ENCODE results near the gene CKB.
A peak's percentile ranks its signal among the peaks of the same experiment; 100 is the strongest.

Gene CKB

GRCh38 chr14:103510724-103511693 lies 11.6 kb downstream of the CKB start:
- no peak for DNase-seq

GRCh38 chr14:103509864-103510723 lies 12.5 kb downstream of the CKB start:
- no peak for DNase-seq

- no peak for DNase-seq
Observed at GRCh38 chr14:103508521-103509329, 13.9 kb downstream of the CKB start.

DNA sequence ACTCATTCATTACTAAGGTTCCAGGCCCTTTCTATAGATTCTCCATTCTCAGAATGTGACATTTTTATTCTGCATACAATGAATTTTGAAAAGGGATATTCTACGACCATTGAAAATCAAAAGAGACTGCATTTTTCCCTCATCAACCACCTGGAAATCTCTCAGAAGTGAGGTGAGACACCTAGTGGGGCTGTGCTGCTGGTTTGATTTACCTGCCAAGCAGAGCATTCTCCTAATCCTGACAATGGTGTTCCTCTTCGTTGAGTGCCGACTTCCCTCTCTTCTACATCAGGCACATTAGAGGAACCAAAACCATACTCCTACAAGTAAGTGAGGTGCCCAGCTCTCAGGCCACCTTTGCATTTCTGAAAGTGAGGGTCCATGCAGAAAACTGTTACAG lies 14.9 kb downstream of the CKB start:
- no peak for DNase-seq

DNA sequence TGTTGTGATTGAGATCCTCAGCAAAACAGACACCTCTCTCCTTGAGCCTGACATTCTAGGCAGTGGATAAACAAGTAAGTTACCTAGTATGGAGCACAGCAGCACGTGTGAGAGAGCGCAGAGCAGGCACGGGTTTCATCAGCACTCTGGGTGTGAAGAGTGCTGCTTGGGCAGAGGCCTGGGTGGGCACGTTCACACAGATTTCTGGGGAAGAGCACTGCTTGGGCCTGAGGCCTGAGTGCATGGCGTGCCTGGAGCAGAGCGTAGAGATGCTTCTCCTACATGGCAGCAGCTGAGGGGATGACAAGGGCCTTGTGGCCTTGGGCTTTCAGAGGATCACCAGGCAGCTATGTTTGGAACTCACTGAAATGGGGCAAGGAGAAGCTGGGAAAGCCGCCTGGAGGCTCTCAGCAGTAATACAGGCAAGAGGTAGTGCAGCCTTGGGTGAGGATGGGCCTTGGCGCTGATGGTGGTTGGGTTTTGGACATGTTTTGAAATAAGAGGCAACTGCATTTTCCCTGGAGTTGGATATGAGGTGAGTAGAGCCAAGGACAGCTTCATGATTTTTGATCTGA lies 17.6 kb downstream of the CKB start:
- no peak for DNase-seq

- DNase-seq, result no peak
Observed at GRCh38 chr14:103503296-103503695, 19.3 kb downstream of the CKB start.

GRCh38 chr14:103502877-103503276 lies 19.8 kb downstream of the CKB start:
- no peak for DNase-seq

- no peak for DNase-seq
Observed at GRCh38 chr14:103501921-103502669, 20.5 kb downstream of the CKB start.

DNA sequence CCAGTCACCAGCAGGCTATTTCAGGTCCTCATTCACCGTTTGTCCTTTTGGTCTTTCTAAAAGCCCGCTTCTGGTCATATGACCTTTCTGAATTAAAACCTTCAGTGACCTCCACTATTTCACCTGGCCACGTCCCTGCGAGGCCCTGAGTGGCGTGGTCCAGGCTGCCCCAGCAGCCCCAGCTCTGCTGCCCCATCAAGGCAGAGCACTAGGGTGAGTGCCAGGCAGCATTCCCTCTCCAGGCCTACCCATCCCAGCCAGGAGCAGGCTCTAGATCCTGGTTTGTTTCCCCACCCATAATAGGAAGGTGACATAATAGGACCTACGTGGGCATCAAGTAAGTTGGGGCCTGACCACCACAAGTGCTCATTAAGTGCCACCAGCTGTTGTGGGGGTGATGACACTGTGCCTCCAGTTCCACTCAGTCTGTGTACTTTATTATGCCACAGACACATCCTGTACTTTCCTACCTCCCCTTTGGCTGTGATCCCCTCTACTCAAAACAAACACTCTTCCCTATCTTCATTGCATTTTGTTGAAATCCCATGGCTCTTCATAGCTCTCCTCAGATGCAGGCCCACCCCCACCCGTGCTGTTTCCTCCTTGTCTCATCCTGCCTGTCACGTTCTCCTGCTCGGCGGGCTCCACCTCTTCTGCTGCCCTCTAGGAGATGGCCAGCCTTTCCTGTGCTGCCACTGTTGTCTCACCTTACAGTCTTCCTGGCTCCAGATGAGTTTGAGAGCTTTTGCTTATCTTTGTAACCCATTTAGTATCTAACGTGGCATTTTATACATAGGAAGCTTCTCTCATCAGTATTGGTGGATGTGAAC lies 21.4 kb downstream of the CKB start:
- no peak for DNase-seq

DNA sequence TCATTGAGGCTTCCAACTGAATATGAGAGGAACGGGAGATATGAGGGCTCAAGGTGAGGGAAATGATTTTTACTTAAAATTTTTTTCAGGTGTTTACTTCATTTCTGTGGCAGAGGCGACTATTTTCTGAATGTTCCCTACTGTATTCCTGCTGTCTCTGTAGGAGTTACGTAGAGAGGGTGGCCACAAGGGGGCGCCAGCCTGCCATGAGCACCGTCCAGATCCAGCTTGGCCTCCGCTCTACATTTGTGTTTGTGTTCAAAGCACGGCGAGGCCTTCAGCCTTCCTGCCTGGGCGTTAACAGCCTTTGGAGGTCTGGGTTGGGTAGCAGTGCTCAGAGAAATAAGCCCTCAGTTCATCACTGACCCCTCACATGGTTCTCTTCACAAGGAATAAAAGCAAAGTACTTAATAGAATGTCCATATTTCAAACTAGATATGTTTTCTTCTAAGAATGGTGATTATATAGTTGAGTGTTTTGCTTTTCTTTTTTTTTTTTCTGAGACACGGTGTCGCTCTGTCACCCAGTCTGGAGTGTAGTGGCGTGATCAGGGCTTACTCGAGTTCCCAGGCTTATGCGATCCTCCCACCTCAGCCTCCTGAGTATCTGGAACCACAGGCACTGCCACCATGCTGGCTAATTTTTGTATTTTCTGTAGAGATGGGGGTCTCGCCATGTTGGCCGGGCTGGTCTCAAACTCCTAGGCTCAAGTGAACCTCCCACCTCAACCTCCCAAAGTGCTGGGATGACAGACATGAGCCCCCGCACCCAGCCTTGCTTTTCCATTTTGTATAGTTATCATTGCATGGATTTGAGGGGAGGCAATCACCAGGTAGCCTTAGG lies 22.3 kb downstream of the CKB start:
- peak; percentile 79 for DNase-seq

DNA sequence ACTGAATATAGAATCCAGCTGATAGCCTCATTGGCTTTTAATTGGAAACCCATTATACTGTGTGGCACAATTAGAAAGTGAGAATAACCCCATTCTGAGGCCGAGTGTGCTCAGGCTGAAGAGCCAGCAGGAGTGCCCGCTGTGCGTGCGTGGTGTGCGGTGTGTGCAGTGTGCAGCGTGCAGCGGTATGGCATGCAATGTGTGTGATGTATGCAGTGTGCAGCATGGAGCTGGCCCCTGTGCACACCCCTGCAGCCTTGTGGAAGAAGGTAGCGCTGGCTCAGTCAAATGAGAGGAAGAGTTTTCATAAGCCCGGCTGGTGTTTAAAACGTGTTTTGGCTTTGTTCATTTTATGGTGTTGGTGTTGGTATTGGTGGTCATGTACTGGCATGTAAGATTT lies 22.9 kb downstream of the CKB start:
- DNase-seq, result no peak

DNA sequence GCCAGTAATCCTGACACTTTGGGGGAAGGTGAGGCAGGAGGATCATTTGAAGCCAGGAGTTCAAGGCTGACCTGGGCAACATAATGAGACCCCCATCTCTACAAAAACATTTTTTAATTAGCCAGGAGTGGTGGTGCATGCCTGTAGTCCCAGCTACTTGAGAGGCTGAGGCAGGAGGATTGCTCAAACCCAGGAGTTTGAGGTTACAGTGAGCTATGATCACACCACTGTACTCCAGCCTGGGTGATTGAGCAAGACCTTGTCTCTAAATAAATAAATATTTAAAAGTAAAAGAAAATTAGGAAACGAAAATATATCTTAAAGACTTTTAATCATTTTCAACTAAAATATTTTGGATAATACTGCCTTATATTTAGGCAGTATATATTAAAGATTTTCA lies 25.9 kb downstream of the CKB start:
- DNase-seq, result no peak

GRCh38 chr14:103495854-103496253 lies 26.8 kb downstream of the CKB start:
- no peak for DNase-seq

DNA sequence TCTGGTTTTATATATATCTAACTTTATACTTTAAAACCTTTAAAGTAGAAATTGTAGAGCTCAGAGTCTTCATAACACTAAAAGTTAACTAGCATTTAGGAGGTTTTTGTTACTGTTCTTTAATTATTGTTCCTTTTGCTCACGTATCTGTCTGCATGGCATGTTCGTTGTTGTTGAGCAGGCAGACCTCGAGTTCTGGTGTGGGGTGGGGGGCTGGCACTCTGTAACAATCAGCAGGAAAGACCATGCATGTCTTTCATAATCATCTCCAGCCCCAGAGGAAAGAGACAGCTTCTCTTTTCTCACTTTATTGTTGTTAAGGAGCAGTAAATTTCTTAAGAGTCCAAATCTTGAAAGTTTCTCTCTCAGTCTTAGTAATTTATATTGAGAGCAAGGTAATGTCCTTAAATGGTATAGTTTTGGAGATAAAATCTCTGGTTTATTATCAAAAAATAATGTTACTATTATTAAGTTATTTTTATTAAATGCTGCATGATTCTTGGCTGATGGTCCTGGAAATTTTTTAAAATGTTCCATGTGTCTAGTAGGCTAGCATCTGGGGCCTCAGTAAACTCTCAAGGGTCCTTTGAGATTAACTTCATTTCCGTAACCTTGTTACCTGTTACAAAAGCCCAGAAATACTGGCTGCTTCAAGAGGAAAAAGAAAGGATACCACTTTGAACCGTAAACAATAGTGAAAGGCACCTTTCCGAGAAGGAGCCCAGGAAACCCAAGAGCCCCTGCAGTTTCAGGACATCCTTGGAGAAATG lies 30.3 kb downstream of the CKB start:
- DNase-seq, result no peak

GRCh38 chr14:103491691-103492090 lies 30.9 kb downstream of the CKB start:
- no peak for DNase-seq

DNA sequence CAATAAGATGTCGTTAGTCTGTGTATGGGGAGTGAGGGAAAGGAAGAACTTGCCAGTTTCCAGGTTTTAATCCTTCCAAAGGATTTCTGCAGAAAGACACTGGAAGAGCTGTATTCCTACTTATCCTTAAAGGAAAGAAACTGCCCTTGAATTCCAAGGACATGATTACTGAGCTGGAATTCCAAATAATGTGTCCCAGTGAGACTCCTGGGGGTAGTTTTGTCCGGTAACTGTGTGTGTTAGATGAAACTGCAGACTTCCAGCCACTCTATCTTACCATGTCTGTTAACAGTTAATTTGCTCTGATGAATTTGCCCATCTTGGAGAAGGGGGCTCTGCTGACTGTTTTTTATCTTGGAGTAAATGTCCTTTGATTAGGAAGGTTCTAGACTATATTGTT lies 33.0 kb downstream of the CKB start:
- no peak for DNase-seq

DNA sequence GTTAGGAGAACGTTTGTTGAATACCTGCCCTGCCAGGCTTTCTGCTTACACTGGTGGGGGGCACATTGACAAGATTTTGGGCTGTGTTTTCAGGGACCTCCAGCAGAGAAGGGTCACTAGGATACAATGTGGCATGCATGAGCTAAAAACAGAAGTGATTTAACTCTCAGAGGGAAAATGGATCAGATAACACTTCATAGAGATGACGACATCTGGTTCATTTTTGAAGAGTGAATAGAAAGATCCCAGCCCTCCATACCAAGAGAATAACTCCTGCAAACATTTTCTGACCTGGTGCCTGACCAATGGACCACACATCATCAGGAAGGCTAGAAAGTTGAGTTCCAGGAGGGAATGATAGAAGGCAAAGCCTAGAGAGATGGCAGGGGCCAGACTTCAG lies 33.7 kb downstream of the CKB start:
- DNase-seq, result no peak

GRCh38 chr14:103488071-103488470 lies 34.6 kb downstream of the CKB start:
- DNase-seq, result no peak

- no peak for DNase-seq
Observed at GRCh38 chr14:103485504-103485903, 37.1 kb downstream of the CKB start.
